Effector memory CD4-positive, alpha-beta T cell (primary cell): ENCODE results near the gene OSBPL5.
"Not testable (repeated sequence)": the region's sequence is repeated elsewhere in the genome, so short reads cannot be mapped to it uniquely, and the experiment has no call there.

Source experiments
- DNase-seq, 3 donors: peaks; one replicate each; pipeline ENCODE4 v3.0.0-alpha.2; 2020
- H3K27ac ChIP-seq: 2 replicates; pipeline ENCODE4 v1.7.0; 2013; ENCODE audit warnings: mild to moderate bottlenecking, low read length, moderate library complexity; ENCODE audit not compliant: insufficient read depth, poor library complexity, severe bottlenecking
- H3K27me3 ChIP-seq: replicated peaks from 2 replicates; pipeline ENCODE4 v1.7.0; 2013; ENCODE audit warnings: mild to moderate bottlenecking, low read length; ENCODE audit not compliant: insufficient read depth, control insufficient read depth, poor library complexity, severe bottlenecking
- H3K36me3 ChIP-seq: 2 replicates; pipeline ENCODE4 v1.7.0; 2013; ENCODE audit warnings: mild to moderate bottlenecking, low read length, moderate library complexity; ENCODE audit not compliant: control insufficient read depth, insufficient read depth
- H3K4me1 ChIP-seq: 2 replicates; pipeline ENCODE4 v1.7.0; 2013; ENCODE audit warnings: low read length, mild to moderate bottlenecking; ENCODE audit not compliant: control insufficient read depth, insufficient read depth, poor library complexity, severe bottlenecking
- H3K4me3 ChIP-seq: 2 replicates; pipeline ENCODE4 v1.7.0; 2013; ENCODE audit warnings: low read length, low read depth, mild to moderate bottlenecking; ENCODE audit not compliant: insufficient read depth, poor library complexity, severe bottlenecking
- H3K9me3 ChIP-seq: 2 replicates; pipeline ENCODE4 v1.7.0; 2013; ENCODE audit warnings: mild to moderate bottlenecking, low read length, moderate library complexity; ENCODE audit not compliant: control insufficient read depth

Gene OSBPL5

DNA sequence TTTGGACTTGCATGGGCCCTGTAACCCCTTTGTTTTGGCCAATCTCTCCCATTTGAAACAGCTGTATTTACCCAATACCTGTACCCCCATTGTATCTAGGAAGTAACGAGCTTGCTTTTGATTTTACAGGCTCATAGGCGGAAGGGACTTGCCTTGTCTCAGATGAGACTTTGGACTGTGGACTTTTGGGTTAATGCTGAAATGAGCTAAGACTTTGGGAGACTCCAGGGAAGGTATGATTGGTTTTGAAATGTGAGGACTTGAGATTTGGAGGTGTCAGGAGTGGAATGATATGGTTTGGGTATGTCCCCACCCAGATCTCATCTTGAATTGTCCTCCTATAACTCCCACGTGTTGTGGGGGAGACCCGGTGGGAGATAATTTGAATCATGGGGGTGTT lies 101.7 kb downstream of the OSBPL5 start:
- H3K4me1 ChIP-seq, H3K27me3 ChIP-seq, H3K4me3 ChIP-seq, H3K9me3 ChIP-seq, H3K36me3 ChIP-seq, H3K27ac ChIP-seq, DNase-seq: not testable (repeated sequence)

- Histone ChIP-seq H3K9me3 (no peaks in the 10 kb centered on the region), H3K27me3 (no peaks in the 10 kb centered on the region), H3K4me3 (no peak overlapping the region), H3K4me1 (peaks cover 17% of the 10 kb centered on the region), H3K27ac (no peak overlapping the region), H3K36me3 (no peaks in the 10 kb centered on the region)
- DNase-seq: no peak
Observed at GRCh38 chr11:3060436-3061025, 104.6 kb downstream of the OSBPL5 start.

GRCh38 chr11:3058753-3059664 lies 106.1 kb downstream of the OSBPL5 start:
- H3K36me3 ChIP-seq: no peaks in the 10 kb centered on the region
- H3K27me3 ChIP-seq: no peaks in the 10 kb centered on the region
- no peak overlapping the region for H3K27ac ChIP-seq
- H3K4me1 ChIP-seq: peaks cover 22% of the 10 kb centered on the region
- H3K9me3 ChIP-seq: no peaks in the 10 kb centered on the region
- H3K4me3 ChIP-seq: no peak overlapping the region
- DNase-seq: no peak

DNA sequence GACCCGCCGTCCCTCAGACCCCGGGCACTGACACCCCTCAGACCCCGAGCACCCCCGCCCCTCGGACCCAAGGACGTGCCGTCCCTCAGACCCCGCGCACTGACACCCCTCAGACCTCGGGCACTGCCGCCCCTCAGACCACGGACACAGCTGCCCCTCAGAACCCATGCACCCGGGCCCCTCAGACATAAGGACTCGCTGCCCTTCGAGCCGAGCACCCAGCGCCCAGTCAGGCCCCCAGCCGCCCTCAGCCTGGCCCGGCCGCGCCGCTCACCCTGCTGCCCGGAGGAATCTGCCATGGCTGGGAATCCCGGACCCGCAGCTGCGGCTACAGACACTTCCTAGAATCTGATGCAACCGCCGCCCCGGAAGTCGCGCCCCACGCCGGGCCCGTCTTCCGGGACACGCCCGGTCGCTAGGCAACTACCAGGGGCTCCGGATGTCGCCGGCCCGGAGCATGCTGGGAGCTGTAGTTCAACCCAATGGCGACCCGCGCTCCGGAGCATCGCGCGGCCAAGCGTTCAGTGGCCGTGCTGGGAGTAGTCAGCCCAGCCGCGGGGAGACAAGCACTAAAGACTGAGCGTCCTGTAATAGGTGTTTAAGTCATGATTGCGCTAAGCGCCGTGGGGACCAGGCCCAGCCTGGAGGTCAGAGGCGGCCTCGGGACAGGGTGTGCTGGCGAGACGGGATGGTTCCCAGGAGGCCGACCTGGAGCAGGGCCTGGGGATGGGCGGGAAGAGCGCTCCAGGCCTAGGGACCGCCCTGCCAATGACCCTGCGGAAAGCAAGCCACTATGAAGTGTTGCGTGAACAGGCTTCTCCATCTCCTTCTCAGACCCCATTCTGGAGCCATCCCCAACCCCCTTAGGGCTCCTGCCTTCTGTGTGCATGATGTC lies 107.8 kb downstream of the OSBPL5 start, which contains the start of gene CARS1:
Gene CARS1 (minus strand): TSS at position 355 of the 895 bp plus-strand sequence. CDS start 56 bp downstream, at position 299.
- Histone ChIP-seq H3K9me3 (no peaks in the 10 kb centered on the region), H3K36me3 (no peaks in the 10 kb centered on the region), H3K4me1 (peaks cover 22% of the 10 kb centered on the region), H3K4me3 (peak within 1 kb of the TSS; percentile 96), H3K27me3 (no peaks in the 10 kb centered on the region), H3K27ac (peak within 1 kb of the TSS; percentile 95)
- DNase-seq: peak; percentile 89 to 94 (median 89)

DNA sequence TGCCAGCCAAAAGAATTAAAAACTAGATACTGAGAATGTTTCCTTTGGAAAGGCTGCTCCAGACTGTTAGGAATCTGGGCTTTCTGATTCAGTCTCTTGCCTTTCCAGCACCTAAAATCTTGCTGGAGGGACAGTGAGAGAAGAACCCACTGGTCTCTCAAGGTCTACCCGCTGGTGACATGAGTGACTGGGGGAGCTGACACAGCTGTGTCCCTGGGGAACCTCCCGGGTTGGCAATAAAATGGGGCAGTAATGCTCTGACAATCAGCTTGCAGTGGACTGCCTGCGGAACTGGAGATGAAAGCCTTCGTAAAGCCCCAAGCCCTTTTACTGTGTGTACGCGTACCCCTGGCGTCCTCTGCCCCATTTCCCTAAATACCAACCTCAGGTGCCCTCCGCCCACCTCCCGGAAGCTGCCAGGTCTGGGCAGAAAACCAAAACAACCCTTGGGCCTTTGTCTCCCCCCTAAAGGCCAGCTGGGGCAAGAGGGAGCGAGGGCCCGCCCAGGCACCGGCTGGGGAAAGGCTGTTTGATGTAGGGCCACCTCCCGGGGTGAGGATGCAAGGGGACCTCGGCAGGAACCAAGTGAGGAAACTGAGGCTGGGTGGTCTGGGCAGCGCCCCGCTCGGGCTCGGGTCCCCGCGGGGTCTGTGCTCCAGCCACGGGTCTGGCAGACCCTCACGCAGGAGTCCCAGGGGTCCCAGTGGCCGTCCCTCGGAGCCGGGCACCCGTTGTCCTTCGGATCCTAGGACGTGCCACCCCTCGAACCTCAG lies 108.6 kb downstream of the OSBPL5 start:
- no peaks in the 10 kb centered on the region for H3K27me3 ChIP-seq
- peaks cover 22% of the 10 kb centered on the region for H3K4me1 ChIP-seq
- DNase-seq: no peak
- H3K27ac ChIP-seq: peak overlapping the region; percentile 95
- H3K36me3 ChIP-seq: peaks cover 6% of the 10 kb centered on the region
- H3K4me3 ChIP-seq: peak overlapping the region; percentile 96
- no peaks in the 10 kb centered on the region for H3K9me3 ChIP-seq

- no peaks in the 10 kb centered on the region for H3K27me3 ChIP-seq
- DNase-seq: no peak
- peaks cover 6% of the 10 kb centered on the region for H3K36me3 ChIP-seq
- no peaks in the 10 kb centered on the region for H3K9me3 ChIP-seq
- H3K4me1 ChIP-seq: peaks cover 22% of the 10 kb centered on the region
- H3K4me3 ChIP-seq: no peak overlapping the region
- H3K27ac ChIP-seq: peak overlapping the region; percentile 95
Observed at GRCh38 chr11:3055891-3056290, 109.2 kb downstream of the OSBPL5 start.

GRCh38 chr11:3052567-3052966 lies 112.5 kb downstream of the OSBPL5 start:
- H3K4me3 ChIP-seq: no peak overlapping the region
- no peak overlapping the region for H3K27ac ChIP-seq
- peaks cover 33% of the 10 kb centered on the region for H3K4me1 ChIP-seq
- no peaks in the 10 kb centered on the region for H3K9me3 ChIP-seq
- peaks cover 10% of the 10 kb centered on the region for H3K36me3 ChIP-seq
- no peak for DNase-seq
- no peaks in the 10 kb centered on the region for H3K27me3 ChIP-seq

DNA sequence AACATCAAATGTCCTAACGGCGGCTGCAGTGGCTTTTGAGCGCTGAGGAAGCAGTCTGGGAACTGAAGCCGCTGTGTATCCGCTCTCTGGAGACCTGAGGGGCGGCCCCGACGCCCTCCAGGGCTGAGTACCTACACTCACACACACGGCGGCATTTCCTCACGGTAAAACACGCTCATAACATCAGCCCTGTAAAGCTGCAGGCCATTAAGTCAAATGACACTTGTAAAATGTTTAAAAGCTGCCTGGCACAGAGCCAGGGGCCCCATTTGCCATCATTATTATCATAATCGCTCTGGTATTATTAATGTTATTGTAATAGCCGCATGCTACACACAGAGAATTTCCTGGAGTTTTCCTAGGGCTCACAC lies 113.0 kb downstream of the OSBPL5 start:
- Histone ChIP-seq H3K4me3 (no peak overlapping the region), H3K4me1 (peaks cover 32% of the 10 kb centered on the region), H3K27ac (no peak overlapping the region), H3K36me3 (peaks cover 13% of the 10 kb centered on the region), H3K9me3 (no peaks in the 10 kb centered on the region), H3K27me3 (no peaks in the 10 kb centered on the region)
- DNase-seq: no peak
